Measurements from ENCODE around the gene DLG4. TPM values are rescaled to one million over a fixed set of nuclear protein-coding genes. Genes with fewer than 3 reads are reported as not detected.

The DLG4 gene
- total and polyA plus RNA-seq, 2 donors (not counting 3 experiments of a cell fraction or from before 2014, with no cell fraction given): 14.9 to 34.6 TPM

GRCh38 chr17:7232114-7232513, 12.5 kb upstream of the DLG4 start:
- peaks cover 53% of the 10 kb centered on the region for H3K79me2 ChIP-seq (ENCODE audit: control insufficient read depth, insufficient read depth, low read length)
- peak overlapping the region; percentile 54 for H3K4me2 ChIP-seq (ENCODE audit: insufficient read depth, low read length)
- H3K9ac ChIP-seq (replicated peaks; ENCODE audit: extremely low read depth, insufficient read depth, low read length): no peak overlapping the region
- intact Hi-C loops (cut with micrococcal nuclease) (no loop called here), dilution Hi-C loops (cut with MboI; ENCODE audit: extremely low pct_ligation_motif_present, low sequenced_read_pairs) (no loop called here)
- DNase-seq (ENCODE audit: low read depth, low spot score): no peak
- H3K9me1 ChIP-seq (replicated peaks; ENCODE audit: control insufficient read depth, extremely low read depth, insufficient read depth, low read length): no peaks in the 10 kb centered on the region
- no peak for TF ChIP-seq MAX (IDR thresholded peaks at IDR 0.05; ENCODE audit: insufficient read depth, insufficient read length)
- no peak for TF ChIP-seq FOS (IDR thresholded peaks at IDR 0.05; ENCODE audit: borderline replicate concordance, insufficient read depth, low read length)
- TF ChIP-seq JUN (IDR thresholded peaks at IDR 0.05; ENCODE audit: borderline replicate concordance, insufficient read depth, insufficient read length, low read depth): no peak
- TF ChIP-seq MYC (IDR thresholded peaks at IDR 0.05; ENCODE audit: low read depth, low read length): no peak
- no peak for TF ChIP-seq POLR2A (IDR thresholded peaks at IDR 0.05; ENCODE audit: low read depth, low read length)
- no peak for TF ChIP-seq EZH2 (IDR thresholded peaks at IDR 0.05; ENCODE audit: borderline replicate concordance, low read depth, low read length, severe bottlenecking)
- TF ChIP-seq GATA2 (IDR thresholded peaks at IDR 0.05; ENCODE audit: insufficient read depth, insufficient read length, low read depth, low read length): no peak
- no peak for TF ChIP-seq CTCF (IDR thresholded peaks at IDR 0.05; ENCODE audit: extremely low read depth in 1 of 2, insufficient read depth in 1 of 2, low read depth in 1 of 2, low read length in 2 of 2)
- TF ChIP-seq POLR2AphosphoS5 (IDR thresholded peaks at IDR 0.05; ENCODE audit: insufficient read depth, low read depth, low read length): no peak
- BruUV-seq (replicated peaks): no TSS peak
- H3K36me3 ChIP-seq (ENCODE audit: control insufficient read depth in 2 of 2, extremely low read depth in 1 of 2, insufficient read depth in 2 of 2, low read length in 2 of 2): peaks cover 21 to 45% of the 10 kb centered on the region in 2 experiments
- FAIRE-seq: no peak
- peaks cover 8% of the 10 kb centered on the region for H3K4me1 ChIP-seq (ENCODE audit: control insufficient read depth, extremely low read depth, insufficient read depth, low read length)
- H3K4me3 ChIP-seq (replicated peaks in 1 of 3; ENCODE audit: insufficient read depth in 1 of 3, low read depth in 1 of 3, low read length in 3 of 3): peak overlapping the region in 1 of 3 experiments; percentile 6
- H3K9me3 ChIP-seq (replicated peaks; ENCODE audit: control insufficient read depth, insufficient read depth, low read length): no peaks in the 10 kb centered on the region
- H4K20me1 ChIP-seq (replicated peaks; ENCODE audit: control insufficient read depth, extremely low read depth, insufficient read depth, low read length): peaks cover 4% of the 10 kb centered on the region
- no peak overlapping the region for H2AFZ ChIP-seq (ENCODE audit: low read depth, low read length)
- ChIA-PET POLR2A (interaction anchor here (0.7 kb wide), 1 partner anchor 13 kb away, joined by 6 read pairs; the partner anchor contains the start of genes ACADVL and DLG4), CTCF (interaction anchor here (2.8 kb wide), 1 partner anchor 11 kb away, joined by 13 read pairs; no protein-coding TSS in a partner anchor)
- no peaks in the 10 kb centered on the region for H3K27me3 ChIP-seq (ENCODE audit: control insufficient read depth in 2 of 2, insufficient read depth in 2 of 2, low read length in 2 of 2)
- no peak overlapping the region for H3K27ac ChIP-seq (ENCODE audit: insufficient read depth, low read depth, low read length)

Measured in endothelial cell of umbilical vein (primary cell).